ENCODE measurements around the gene SRRD. TPM values are rescaled to one million over a fixed set of nuclear protein-coding genes. Genes with fewer than 3 reads are reported as not detected.

Gene SRRD
- total RNA-seq, 2 experiments from 2014 or later = 23.1 to 33.0 TPM

DNA sequence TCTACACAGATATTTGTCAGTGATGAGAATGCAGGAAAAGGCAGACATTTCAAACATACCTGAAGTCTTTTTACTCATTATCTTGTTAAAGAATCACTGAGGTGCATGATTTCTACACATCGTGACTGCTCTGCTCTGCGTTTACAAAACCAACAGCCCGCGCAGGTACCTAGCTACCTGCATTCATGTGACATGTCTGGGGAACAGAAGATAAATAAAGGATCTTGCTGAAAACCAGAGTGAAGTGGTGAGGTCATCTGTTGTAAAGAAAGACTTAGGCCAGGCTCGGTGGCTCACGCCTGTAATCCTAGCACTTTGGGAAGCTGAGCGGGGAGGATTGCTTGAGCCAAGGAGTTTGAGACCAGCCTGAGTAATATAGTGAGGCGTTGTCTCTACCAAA is 38.9 kb upstream of the SRRD start:
- Histone ChIP-seq H3K36me3 (ENCODE audit: insufficient read depth, low read length) (0 out of 2 replicates have a peak, but pooled peaks cover under 1% of the 10 kb centered on the region), H3K9me3 (ENCODE audit: low read length) (no peaks in the 10 kb centered on the region), H3K27ac (ENCODE audit: low read depth, low read length, poor library complexity, severe bottlenecking) (no peak overlapping the region), H3K79me2 (ENCODE audit: insufficient read depth, low read depth, low read length) (no peaks in the 10 kb centered on the region), H3K9me2 (ENCODE audit: insufficient read depth, low read length) (no peaks in the 10 kb centered on the region), H3K4me3 (ENCODE audit: low read depth, low read length, poor library complexity, severe bottlenecking) (no peak overlapping the region), H4K20me1 (ENCODE audit: insufficient read depth, low read length) (no peaks in the 10 kb centered on the region), H3K4me1 (ENCODE audit: insufficient read depth, low read length, poor library complexity, severe bottlenecking) (no peaks in the 10 kb centered on the region), H3K4me2 (ENCODE audit: low read length) (no peak overlapping the region), H2AFZ (ENCODE audit: low read length) (no peak overlapping the region)
- no peak for DNase-seq (ENCODE audit: low spot score)
- no TSS peak for BruUV-seq (replicated peaks)
- no peak for TF ChIP-seq EZH2phosphoT487 (IDR thresholded peaks at IDR 0.05; ENCODE audit: borderline replicate concordance, low read depth, low read length)
- TF ChIP-seq, protein P1, sequence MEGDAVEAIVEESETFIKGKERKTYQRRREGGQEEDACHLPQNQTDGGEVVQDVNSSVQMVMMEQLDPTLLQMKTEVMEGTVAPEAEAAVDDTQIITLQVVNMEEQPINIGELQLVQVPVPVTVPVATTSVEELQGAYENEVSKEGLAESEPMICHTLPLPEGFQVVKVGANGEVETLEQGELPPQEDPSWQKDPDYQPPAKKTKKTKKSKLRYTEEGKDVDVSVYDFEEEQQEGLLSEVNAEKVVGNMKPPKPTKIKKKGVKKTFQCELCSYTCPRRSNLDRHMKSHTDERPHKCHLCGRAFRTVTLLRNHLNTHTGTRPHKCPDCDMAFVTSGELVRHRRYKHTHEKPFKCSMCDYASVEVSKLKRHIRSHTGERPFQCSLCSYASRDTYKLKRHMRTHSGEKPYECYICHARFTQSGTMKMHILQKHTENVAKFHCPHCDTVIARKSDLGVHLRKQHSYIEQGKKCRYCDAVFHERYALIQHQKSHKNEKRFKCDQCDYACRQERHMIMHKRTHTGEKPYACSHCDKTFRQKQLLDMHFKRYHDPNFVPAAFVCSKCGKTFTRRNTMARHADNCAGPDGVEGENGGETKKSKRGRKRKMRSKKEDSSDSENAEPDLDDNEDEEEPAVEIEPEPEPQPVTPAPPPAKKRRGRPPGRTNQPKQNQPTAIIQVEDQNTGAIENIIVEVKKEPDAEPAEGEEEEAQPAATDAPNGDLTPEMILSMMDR (conservative IDR thresholded peaks at IDR 0.05; ENCODE audit: low read length) = no peak
- intact Hi-C loops (cut with micrococcal nuclease; ENCODE audit: unreplicated experiment) = no loop called here
- POLR2A ChIA-PET = interaction anchor here (0.5 to 1.2 kb wide), 2 partner anchors 34 to 1468 kb away, joined by 3 to 4 read pairs; no protein-coding TSS in a partner anchor
- CTCF ChIA-PET (ENCODE audit: unreplicated experiment) = no interaction called here

DNA sequence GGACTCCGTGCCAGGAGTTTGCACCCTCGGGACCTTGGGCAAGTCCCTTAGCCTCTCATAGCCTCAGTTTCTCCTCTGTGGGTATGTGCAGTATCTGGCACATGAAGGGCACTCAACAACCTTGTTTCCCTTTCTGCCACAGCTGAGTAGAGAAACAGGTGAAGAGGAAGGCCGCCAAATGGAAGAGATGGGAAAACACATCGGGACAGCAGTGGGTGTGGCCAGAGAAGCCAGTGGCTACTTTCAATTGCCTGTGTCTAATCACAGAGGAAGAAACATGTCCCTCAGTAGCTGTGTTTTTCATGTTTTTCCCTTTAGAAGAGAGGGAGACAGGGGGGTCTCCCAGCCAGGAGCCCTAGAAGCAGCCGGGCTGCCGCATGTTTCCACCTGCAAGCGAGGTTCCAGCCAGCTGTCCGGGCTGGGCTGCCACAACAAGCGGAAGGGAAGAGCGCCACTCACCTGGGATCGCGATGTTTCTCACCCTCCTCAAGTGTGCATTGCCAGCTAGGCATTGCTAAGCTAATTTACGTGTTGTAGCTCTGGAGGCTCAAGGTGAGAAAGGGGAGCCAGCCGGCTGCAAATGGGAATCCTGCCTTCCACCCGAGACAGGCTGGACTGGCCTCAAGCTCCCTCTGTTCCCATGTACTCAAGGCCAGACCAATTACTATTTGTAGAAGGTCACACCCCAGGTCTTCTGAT is 38.0 kb upstream of the SRRD start:
- ChIA-PET POLR2A (interaction anchor here (0.8 to 2.1 kb wide), 3 partner anchors 8 to 206 kb away, joined by 3 to 9 read pairs (median 3); no protein-coding TSS in a partner anchor), CTCF (ENCODE audit: unreplicated experiment) (no interaction called here)
- TF ChIP-seq EZH2phosphoT487 (IDR thresholded peaks at IDR 0.05; ENCODE audit: borderline replicate concordance, low read depth, low read length) = no peak
- TF ChIP-seq, protein P1 (conservative IDR thresholded peaks at IDR 0.05; ENCODE audit: low read length) = no peak
- Histone ChIP-seq H3K4me3 (ENCODE audit: low read depth, low read length, poor library complexity, severe bottlenecking) (no peak overlapping the region), H3K79me2 (ENCODE audit: insufficient read depth, low read depth, low read length) (no peaks in the 10 kb centered on the region), H2AFZ (ENCODE audit: low read length) (no peak overlapping the region), H3K9me3 (ENCODE audit: low read length) (no peaks in the 10 kb centered on the region), H3K36me3 (ENCODE audit: insufficient read depth, low read length) (peaks cover 10% of the 10 kb centered on the region; the same call in 1 of the 2 replicates), H3K4me2 (ENCODE audit: low read length) (no peak overlapping the region), H3K4me1 (ENCODE audit: insufficient read depth, low read length, poor library complexity, severe bottlenecking) (no peaks in the 10 kb centered on the region), H3K27ac (ENCODE audit: low read depth, low read length, poor library complexity, severe bottlenecking) (no peak overlapping the region), H4K20me1 (ENCODE audit: insufficient read depth, low read length) (no peaks in the 10 kb centered on the region), H3K9me2 (ENCODE audit: insufficient read depth, low read length) (no peaks in the 10 kb centered on the region)
- no TSS peak for BruUV-seq (replicated peaks)
- intact Hi-C loops (cut with micrococcal nuclease; ENCODE audit: unreplicated experiment) = no loop called here
- DNase-seq (ENCODE audit: low spot score) = no peak

Data from OCI-LY7 (cell line).